DOHH2 (cell line): ENCODE data around the gene BMP8B.

Experiments used
- CTCF ChIP-seq: fragments of 200-600 bp; sonication (generic); IDR thresholded peaks from one replicate; pipeline ENCODE4 v1.5.1; 2014; ENCODE audit warnings: antibody characterized with exemption, mild to moderate bottlenecking, low read depth, low read length; ENCODE audit not compliant: poor library complexity, severe bottlenecking
- EZH2phosphoT487 ChIP-seq: fragments of 200-600 bp; sonication (generic); IDR thresholded peaks from 2 replicates; pipeline ENCODE4 v1.6.1; 2017; ENCODE audit warnings: borderline replicate concordance, mild to moderate bottlenecking, antibody characterized with exemption, low read length, moderate library complexity, mixed read lengths

- no peak for TF ChIP-seq CTCF
- TF ChIP-seq EZH2phosphoT487 = no peak
Observed at GRCh38 chr1:39818482-39818881, 29.8 kb upstream of the BMP8B start.
